ENCODE measurements around the gene CHFR. TPM values are rescaled to one million over a fixed set of nuclear protein-coding genes. Genes with fewer than 3 reads are reported as not detected.

The CHFR gene
- total RNA-seq, 1 experiment from 2014 or later, result 74.0 TPM

GRCh38 chr12:132804426-132804861, 83.0 kb downstream of the CHFR start:
- no peaks in the 10 kb centered on the region for H3K27me3 ChIP-seq (ENCODE audit: control insufficient read depth, insufficient read depth, low read length)
- no peak overlapping the region for H3K27ac ChIP-seq (ENCODE audit: low read length)
- peaks cover 22% of the 10 kb centered on the region for H3K36me3 ChIP-seq (ENCODE audit: control insufficient read depth, insufficient read depth, low read length)
- POLR2A ChIA-PET, result no interaction called here
- intact Hi-C loops (cut with micrococcal nuclease; ENCODE audit: unreplicated experiment), result no loop called here
- ATAC-seq, result no peak; the same call in 1 of the 2 replicates
- DNase-seq (ENCODE audit: low read depth, low spot score), result no peak
- in situ Hi-C loops (cut with HindIII; ENCODE audit: low pct_unique_long_range_greater_than_20kb, low sequenced_read_pairs), result no loop called here
- H3K4me1 ChIP-seq (ENCODE audit: control insufficient read depth, insufficient read depth, low read length), result no peaks in the 10 kb centered on the region
- no peak overlapping the region for H3K4me3 ChIP-seq (ENCODE audit: low read depth in 2 of 2, low read length in 2 of 2)
- BruUV-seq (replicated peaks), result no TSS peak
- CTCF ChIA-PET, result no interaction called here
- TF ChIP-seq TCF7L2 (IDR thresholded peaks at IDR 0.05; ENCODE audit: low read depth, low read length), result no peak
- TF ChIP-seq SIN3A (IDR thresholded peaks at IDR 0.05; ENCODE audit: borderline replicate concordance, insufficient read depth, low read depth, low read length), result no peak
- TF ChIP-seq POLR2AphosphoS5 (IDR thresholded peaks at IDR 0.05; ENCODE audit: low read depth, low read length), result no peak
- TF ChIP-seq CTCF (IDR thresholded peaks at IDR 0.05), result no peak
- no peak for TF ChIP-seq REST (IDR thresholded peaks at IDR 0.05; ENCODE audit: insufficient read depth in 1 of 2, low read depth in 2 of 2, low read length in 1 of 2)
- H3K9me3 ChIP-seq (ENCODE audit: control insufficient read depth, insufficient read depth, low read depth, low read length), result no peaks in the 10 kb centered on the region

- in situ Hi-C loops (cut with HindIII; ENCODE audit: low pct_unique_long_range_greater_than_20kb, low sequenced_read_pairs), result no loop called here
- intact Hi-C loops (cut with micrococcal nuclease; ENCODE audit: unreplicated experiment), result no loop called here
- ChIA-PET CTCF (no interaction called here), POLR2A (no interaction called here)
- BruUV-seq (replicated peaks), result no TSS peak
- no peaks in the 10 kb centered on the region for H3K27me3 ChIP-seq (ENCODE audit: control insufficient read depth, insufficient read depth, low read length)
- ATAC-seq (no peak), DNase-seq (ENCODE audit: low read depth, low spot score) (no peak)
- H3K9me3 ChIP-seq (ENCODE audit: control insufficient read depth, insufficient read depth, low read depth, low read length), result no peaks in the 10 kb centered on the region
- no peak overlapping the region for H3K27ac ChIP-seq (ENCODE audit: low read length)
- no peak overlapping the region for H3K4me3 ChIP-seq (ENCODE audit: low read depth in 2 of 2, low read length in 2 of 2)
- TF ChIP-seq CTCF (IDR thresholded peaks at IDR 0.05) (no peak), REST (IDR thresholded peaks at IDR 0.05; ENCODE audit: insufficient read depth in 1 of 2, low read depth in 2 of 2, low read length in 1 of 2) (no peak), POLR2AphosphoS5 (IDR thresholded peaks at IDR 0.05; ENCODE audit: low read depth, low read length) (no peak), SIN3A (IDR thresholded peaks at IDR 0.05; ENCODE audit: borderline replicate concordance, insufficient read depth, low read depth, low read length) (no peak), TCF7L2 (IDR thresholded peaks at IDR 0.05; ENCODE audit: low read depth, low read length) (no peak)
- peaks cover 25% of the 10 kb centered on the region for H3K36me3 ChIP-seq (ENCODE audit: control insufficient read depth, insufficient read depth, low read length)
- no peaks in the 10 kb centered on the region for H3K4me1 ChIP-seq (ENCODE audit: control insufficient read depth, insufficient read depth, low read length)
Measured at GRCh38 chr12:132803888-132804287, 83.5 kb downstream of the CHFR start.

All from Panc1 (cell line).